Measurements from ENCODE around the gene NSD2. TPM values are rescaled to one million over a fixed set of nuclear protein-coding genes. Genes with fewer than 3 reads are reported as not detected.
A peak's percentile ranks its signal among the peaks of the same experiment; 100 is the strongest.
"Not testable (repeated sequence)": the region's sequence is repeated elsewhere in the genome, so short reads cannot be mapped to it uniquely, and the experiment has no call there.

Gene NSD2
- 100 to 1,000 TPM in 1 of 2 donors, 10 to 100 TPM in 1; 64.5 to 115 TPM for total RNA-seq
- long read RNA-seq, full-length matches to known transcripts: 4 of 39 reads
- long read RNA-seq, partial matches to known transcripts: 12 of 39 reads
- long read RNA-seq, other reads (novel, unspliced or antisense): 23 of 39 reads

- DNase-seq (peak; percentile 86 to 92), ATAC-seq (peak; percentile 58)
- intact Hi-C loops (cut with DNase I, micrococcal nuclease): no loop called here
Observed at GRCh38 chr4:1870578-1871443, at the start of gene NSD2. Gene NSD2, plus strand, starts transcription at chr4:1871393. Its CDS starts 29,262 bp downstream, at chr4:1900655.

- intact Hi-C loops (cut with DNase I, micrococcal nuclease): no loop called here
- ATAC-seq (no peak), DNase-seq (no peak)
Observed at GRCh38 chr4:1821679-1822567, 49.3 kb upstream of the NSD2 start.

GRCh38 chr4:1822568-1823544 lies 48.3 kb upstream of the NSD2 start:
- intact Hi-C loops (cut with DNase I, micrococcal nuclease): no loop called here
- ATAC-seq: no peak
- no peak for DNase-seq

GRCh38 chr4:1823545-1823932 lies 47.7 kb upstream of the NSD2 start:
- DNase-seq: no peak
- ATAC-seq: no peak
- intact Hi-C loops (cut with DNase I, micrococcal nuclease): no loop called here

DNA sequence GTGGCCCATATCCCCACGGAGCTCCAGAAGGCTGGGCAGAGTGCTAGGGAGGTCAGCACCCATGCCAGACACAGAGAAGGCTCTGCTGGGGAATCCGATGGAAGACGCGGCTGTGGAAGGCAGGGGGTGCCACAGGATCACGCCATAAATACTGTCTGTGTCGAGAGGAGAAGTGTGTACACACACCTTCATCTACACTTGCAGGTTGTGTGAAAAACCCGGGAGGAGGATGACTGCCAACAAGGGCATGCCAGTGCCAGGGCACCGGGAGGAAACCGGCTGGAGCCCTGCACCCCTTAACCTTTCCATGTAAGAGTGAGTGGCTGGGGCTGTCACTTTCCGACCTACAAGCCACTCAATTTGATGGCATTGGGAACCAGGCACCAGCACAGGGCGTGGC lies 46.4 kb upstream of the NSD2 start:
- DNase-seq: peak in 1 of 2 donors; percentile 20
- intact Hi-C loops (cut with DNase I, micrococcal nuclease): no loop called here
- ATAC-seq: no peak

- DNase-seq: peak in 1 of 2 donors; percentile 22
- ATAC-seq: no peak
- intact Hi-C loops (cut with DNase I, micrococcal nuclease): no loop called here
Observed at GRCh38 chr4:1825326-1825725, 45.9 kb upstream of the NSD2 start.

GRCh38 chr4:1826531-1827350 lies 44.5 kb upstream of the NSD2 start:
- no peak for DNase-seq
- ATAC-seq: no peak
- intact Hi-C loops (cut with DNase I, micrococcal nuclease): no loop called here

DNA sequence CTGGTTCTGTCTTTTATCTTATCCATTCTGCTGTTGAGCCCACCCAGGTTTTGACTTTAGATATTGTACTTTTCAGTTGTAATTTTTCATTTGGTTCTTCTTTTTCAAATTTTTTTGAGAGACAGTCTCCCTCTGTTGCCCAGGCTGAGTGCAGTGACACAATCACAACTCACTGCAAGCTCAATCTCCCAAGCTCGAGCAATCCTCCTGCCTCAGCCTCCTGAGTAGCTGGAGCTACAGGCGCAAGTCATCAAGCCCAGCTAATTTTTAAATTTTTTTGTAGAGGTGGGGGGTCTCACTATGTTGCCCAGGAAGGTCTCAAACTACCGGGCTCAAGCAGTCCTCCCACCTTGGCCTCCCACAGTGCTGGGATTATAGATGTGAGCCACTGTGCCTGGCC lies 41.0 kb upstream of the NSD2 start:
- no peak for ATAC-seq
- DNase-seq: no peak
- intact Hi-C loops (cut with DNase I, micrococcal nuclease): no loop called here

DNA sequence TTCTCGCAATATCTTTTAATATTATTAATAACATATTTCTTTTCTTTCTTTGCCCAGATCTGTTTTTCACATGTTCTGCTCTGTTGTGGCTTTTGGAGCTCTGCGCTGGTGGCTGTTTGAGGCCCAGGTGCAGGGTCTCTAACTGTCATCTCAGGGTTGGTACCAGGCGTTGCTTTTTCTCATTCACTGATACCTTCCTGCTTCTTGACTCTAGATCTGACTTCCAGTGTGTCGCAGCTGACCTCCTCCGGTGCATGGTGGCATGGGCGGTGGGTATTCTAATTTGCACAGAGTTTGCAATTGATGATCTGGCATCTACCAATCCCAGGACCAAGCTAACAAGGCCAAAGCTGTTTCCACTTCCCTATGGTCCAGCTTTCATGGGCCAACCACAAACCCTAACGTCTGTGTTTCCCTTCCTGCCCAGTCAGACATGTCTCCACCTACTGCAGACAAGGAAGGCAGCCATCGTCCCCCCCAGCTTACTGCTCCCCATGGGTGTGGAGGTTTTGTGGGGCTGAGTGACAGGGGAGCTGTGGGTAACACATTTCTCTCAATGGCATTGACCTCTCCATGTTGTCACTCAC lies 40.5 kb upstream of the NSD2 start:
- intact Hi-C loops (cut with DNase I, micrococcal nuclease): no loop called here
- DNase-seq: no peak

DNA sequence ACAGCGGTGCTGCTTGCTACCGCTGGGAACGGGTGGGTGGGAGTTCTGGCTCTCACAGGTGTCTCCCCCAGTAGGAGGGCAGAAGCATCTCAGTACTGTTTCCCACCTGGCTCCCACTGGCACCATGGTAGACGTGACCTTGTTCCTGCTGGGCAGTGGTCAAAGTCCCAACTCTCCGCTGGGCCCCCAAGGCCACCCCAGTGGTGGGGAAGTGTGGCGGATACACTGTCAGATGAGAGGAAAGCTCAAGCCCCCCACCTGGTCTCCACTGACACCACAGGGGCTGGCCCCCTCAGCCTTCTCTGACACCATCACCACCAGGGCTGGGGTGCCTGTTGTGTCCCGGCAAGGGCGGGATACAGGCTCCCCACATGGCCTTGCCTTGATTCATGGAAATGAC lies 39.9 kb upstream of the NSD2 start:
- DNase-seq (no peak), ATAC-seq (no peak)

More for the DNA sequence above, 40.5 kb upstream of the NSD2 start:
- ATAC-seq: no peak

GRCh38 chr4:1832690-1833089 lies 38.5 kb upstream of the NSD2 start:
- intact Hi-C loops (cut with DNase I, micrococcal nuclease): no loop called here
- no peak for ATAC-seq
- DNase-seq: no peak

More for the DNA sequence above, 39.9 kb upstream of the NSD2 start:
- intact Hi-C loops (cut with DNase I, micrococcal nuclease): no loop called here

GRCh38 chr4:1833307-1834046 lies 37.7 kb upstream of the NSD2 start:
- intact Hi-C loops (cut with DNase I, micrococcal nuclease): no loop called here
- ATAC-seq: peak; percentile 7
- DNase-seq: no peak

DNA sequence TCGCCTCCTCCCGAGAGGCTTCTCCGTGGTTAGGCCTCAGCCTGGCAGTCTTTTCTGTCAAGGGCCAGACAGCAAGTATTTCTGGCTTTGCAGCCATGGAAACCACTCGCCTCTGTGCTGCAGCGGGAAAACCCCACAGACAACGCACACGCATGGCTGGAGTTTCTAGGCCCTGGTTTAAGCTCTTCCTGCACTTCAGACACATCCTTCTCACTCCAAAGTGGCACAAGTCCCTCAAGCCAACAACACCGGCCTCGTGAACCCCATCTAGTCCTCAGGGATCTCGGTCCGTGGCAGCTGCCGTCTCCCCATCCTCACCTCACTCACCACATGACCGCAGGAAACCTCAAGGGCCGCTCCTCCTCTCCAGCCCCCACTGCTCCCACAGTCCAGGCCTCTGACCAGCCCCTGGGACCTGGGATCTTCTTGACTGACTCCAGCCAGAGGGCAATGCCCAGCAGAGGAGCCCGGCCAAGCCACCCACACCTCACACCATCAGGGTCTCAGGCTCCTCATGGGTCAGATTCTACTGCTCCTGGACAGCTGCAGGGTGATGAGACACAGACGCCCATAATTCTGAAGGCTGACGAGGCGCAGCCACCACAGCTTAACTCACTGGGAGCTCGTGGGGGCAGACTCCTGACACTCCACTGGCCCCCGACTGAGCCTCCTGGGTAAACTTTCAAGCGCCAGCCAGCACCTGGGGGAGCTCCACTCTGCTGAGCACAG lies 37.0 kb upstream of the NSD2 start:
- no peak for DNase-seq
- no peak for ATAC-seq
- intact Hi-C loops (cut with DNase I, micrococcal nuclease): no loop called here

DNA sequence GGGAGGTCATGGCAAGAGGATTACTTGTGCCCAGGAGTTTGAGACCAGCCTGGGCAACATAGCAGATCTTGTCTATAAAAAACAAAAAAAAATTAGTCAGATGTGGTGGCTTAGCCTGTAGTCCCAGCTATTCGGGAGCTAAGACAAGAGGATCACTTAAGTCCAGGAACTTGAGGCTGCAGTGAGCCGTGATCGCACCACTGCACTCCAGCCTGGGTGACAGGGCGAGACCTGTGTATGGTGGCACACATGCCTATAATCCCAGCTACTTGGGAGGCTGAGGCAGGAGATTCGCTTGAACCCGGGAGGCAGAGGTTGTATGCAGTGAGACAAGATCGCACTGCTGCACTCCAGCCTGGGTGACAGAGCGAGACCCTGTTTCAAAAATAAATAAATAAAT lies 35.4 kb upstream of the NSD2 start:
- intact Hi-C loops (cut with DNase I, micrococcal nuclease); ATAC-seq; DNase-seq: not testable (repeated sequence)

GRCh38 chr4:1836650-1837049 lies 34.5 kb upstream of the NSD2 start:
- ATAC-seq (no peak), DNase-seq (no peak)
- intact Hi-C loops (cut with DNase I, micrococcal nuclease): no loop called here

GRCh38 chr4:1837069-1837468 lies 34.1 kb upstream of the NSD2 start:
- ATAC-seq (no peak), DNase-seq (no peak)
- intact Hi-C loops (cut with DNase I, micrococcal nuclease): no loop called here

Data from left colon (tissue), 2 donors.